HCT116 (cell line): Measurements from ENCODE around the gene SUGCT. TPM values are rescaled to one million over a fixed set of nuclear protein-coding genes. Genes with fewer than 3 reads are reported as not detected.

Source experiments
- ATAC-seq: fragments of 200-7000 bp; cut with Tn5 transposase; 2 replicates; pipeline ENCODE4 v1.9.1; 2020; ENCODE audit warnings: mild to moderate bottlenecking, moderate library complexity
- BruUV-seq: library from RNA; stranded (reverse); fragments of 400-500 nt; replicated peaks from 2 replicates; lab custom pipeline; 2021; lab: Mats Ljungman, UMichigan
- CTCF ChIA-PET: fragments of 300-600 bp; sonication (Branson Sonifier 250); formaldehyde crosslinking; loops from one replicate; lab custom pipeline; 2021; ENCODE audit warnings: antibody characterized with exemption; lab: Charles Lee
- POLR2A ChIA-PET: fragments of 300-600, 350-600 bp; sonication (Branson Sonifier 250); formaldehyde crosslinking; loops from one replicate; lab custom pipeline; 2021; ENCODE audit warnings: antibody characterized with exemption; lab: Charles Lee
- RAD21 ChIA-PET, 2 experiments: fragments of 300-600 bp; sonication (Branson Sonifier 250); formaldehyde crosslinking; loops; one replicate each; lab custom pipeline; 2023; ENCODE audit warnings: low total read pairs in 2 of 2; ENCODE audit not compliant: uncharacterized antibody in 2 of 2, unreplicated experiment in 2 of 2, low non-redundant PET in 1 of 2; lab: Charles Lee
- DNase-seq: peaks from one replicate; pipeline ENCODE4 v3.0.0-alpha.2; 2010; ENCODE audit warnings: low read depth, low spot score
- H2AFZ ChIP-seq: fragments of 200-600 bp; shearing (Covaris generic), sonication (generic); 2 replicates; pipeline ENCODE4 v1.6.1; 2017; ENCODE audit warnings: low read depth, mixed run types, mixed read lengths, antibody characterized with exemption, low read length; ENCODE audit not compliant: poor library complexity, severe bottlenecking
- H3K27ac ChIP-seq: 2 replicates; pipeline ENCODE4 v1.5.1; 2012; ENCODE audit warnings: low read depth, low read length
- H3K27me3 ChIP-seq: fragments of 200-600 bp; sonication (generic); 2 replicates; pipeline ENCODE4 v1.6.1; 2016; ENCODE audit warnings: mixed run types, low read length, mixed read lengths; ENCODE audit not compliant: insufficient read depth
- H3K36me3 ChIP-seq, 2 experiments: fragments of 200-500 bp in 1 of 2; fragments of 200-600 bp in 1 of 2; sonication (Bioruptor generic) in 1 of 2; sonication (generic) in 1 of 2; 2 replicates each; pipeline versions ENCODE4 v1.5.1 to v1.6.1; 2014 to 2016; ENCODE audit warnings: low read length in 2 of 2, inconsistent platforms in 1 of 2, mixed read lengths in 1 of 2, mixed run types in 1 of 2; ENCODE audit not compliant: insufficient read depth in 2 of 2, control insufficient read depth in 1 of 2
- H3K4me1 ChIP-seq, 2 experiments: fragments of 200-600 bp in 1 of 2; sonication (generic) in 1 of 2; 2 replicates each; pipeline versions ENCODE4 v1.5.1 to v1.6.1; 2012 to 2017; ENCODE audit warnings: low read length in 2 of 2, inconsistent platforms in 1 of 2, mild to moderate bottlenecking in 1 of 2, mixed read lengths in 1 of 2, mixed run types in 1 of 2, moderate library complexity in 1 of 2; ENCODE audit not compliant: insufficient read depth in 2 of 2, control insufficient read depth in 1 of 2
- H3K4me2 ChIP-seq: fragments of 200-600 bp; sonication (generic); 2 replicates; pipeline ENCODE4 v1.6.1; 2017; ENCODE audit warnings: mixed run types, low read length, mixed read lengths
- H3K4me3 ChIP-seq, 2 experiments: fragments of 200-600 bp in 1 of 2; sonication (generic) in 1 of 2; replicated peaks in 1 of 2; 2 replicates each; pipeline ENCODE4 v1.5.1; 2011 to 2016; ENCODE audit warnings: low read length in 2 of 2, control low read depth in 1 of 2, low read depth in 1 of 2, mild to moderate bottlenecking in 1 of 2, mixed read lengths in 1 of 2, mixed run types in 1 of 2
- H3K79me2 ChIP-seq: fragments of 200-600 bp; sonication (generic); 2 replicates; pipeline ENCODE4 v1.6.1; 2017; ENCODE audit warnings: mild to moderate bottlenecking, mixed run types, low read length, moderate library complexity, mixed read lengths; ENCODE audit not compliant: insufficient read depth
- H3K9ac ChIP-seq: fragments of 200-600 bp; sonication (generic); 2 replicates; pipeline ENCODE4 v1.6.1; 2016; ENCODE audit warnings: low read length, mixed read lengths
- H3K9me2 ChIP-seq: fragments of 200-600 bp; sonication (generic), shearing (Covaris generic); 2 replicates; pipeline ENCODE4 v1.6.1; 2017; ENCODE audit warnings: mixed run types, mild to moderate bottlenecking, moderate library complexity; ENCODE audit not compliant: insufficient read depth
- H3K9me3 ChIP-seq, 2 experiments: fragments of 200-500 bp in 1 of 2; fragments of 200-600 bp in 1 of 2; sonication (Bioruptor generic) in 1 of 2; sonication (generic) in 1 of 2; 2 replicates each; pipeline ENCODE4 v1.6.1; 2014 to 2017; ENCODE audit warnings: low read length in 2 of 2, mixed read lengths in 2 of 2, inconsistent platforms in 1 of 2, low read depth in 1 of 2, mild to moderate bottlenecking in 1 of 2, mixed run types in 1 of 2, moderate library complexity in 1 of 2; ENCODE audit not compliant: control insufficient read depth in 1 of 2, insufficient read depth in 1 of 2
- H4K20me1 ChIP-seq: fragments of 200-600 bp; sonication (generic), shearing (Covaris generic); 2 replicates; pipeline ENCODE4 v1.6.1; 2017; ENCODE audit warnings: mixed run types, mild to moderate bottlenecking, moderate library complexity; ENCODE audit not compliant: insufficient read depth
- CBX3 ChIP-seq: IDR thresholded peaks from 2 replicates; pipeline ENCODE4 v1.6.1; 2012; ENCODE audit warnings: low read depth
- CEBPB ChIP-seq: IDR thresholded peaks from 2 replicates; pipeline ENCODE4 v1.6.1; 2012; ENCODE audit warnings: low read depth
- FOSL1 ChIP-seq: IDR thresholded peaks from 2 replicates; pipeline ENCODE4 v1.6.1; 2012; ENCODE audit warnings: low read depth
- JUND ChIP-seq: IDR thresholded peaks from 2 replicates; pipeline ENCODE4 v1.6.1; 2012
- REST ChIP-seq: IDR thresholded peaks from 2 replicates; pipeline ENCODE4 v1.6.1; 2012; ENCODE audit warnings: low read depth
- SP1 ChIP-seq: IDR thresholded peaks from 2 replicates; pipeline ENCODE4 v1.6.1; 2012; ENCODE audit warnings: low read depth
- YY1 ChIP-seq: IDR thresholded peaks from 2 replicates; pipeline ENCODE4 v1.6.1; 2011; ENCODE audit warnings: low read length, low read depth, moderate library complexity, mild to moderate bottlenecking; ENCODE audit not compliant: insufficient replicate concordance; ENCODE audit errors: extremely low read depth
- ZFX ChIP-seq: fragments of 450-650 bp; IDR thresholded peaks from 2 replicates; pipeline ENCODE4 v1.6.1; 2017
- ZNF274 ChIP-seq: fragments of 200-500 bp; sonication (Bioruptor generic); IDR thresholded peaks from 2 replicates; pipeline ENCODE4 v1.6.1; 2014; ENCODE audit warnings: mild to moderate bottlenecking, low read depth, low read length, inconsistent platforms
- intact Hi-C: fragments of 100-400 bp; cut with micrococcal nuclease; formaldehyde crosslinking; loops from 2 replicates; pipeline ENCODE4 v1.10.0; 2022
- total RNA-seq: library from RNA; stranded (reverse); gene quantifications from one replicate; pipeline ENCODE4 v1.2.1, GENCODE V29; 2021; ENCODE audit not compliant: unreplicated experiment
- TF ChIP-seq, protein P1 (sequence below): IDR thresholded peaks from 2 replicates; pipeline ENCODE4 v1.6.1; 2011; ENCODE audit warnings: mild to moderate bottlenecking, low read length, moderate library complexity; ENCODE audit not compliant: insufficient replicate concordance; ENCODE audit errors: extremely low read depth

Gene SUGCT
- total RNA-seq, 1 experiment from 2014 or later = 4.4 TPM

DNA sequence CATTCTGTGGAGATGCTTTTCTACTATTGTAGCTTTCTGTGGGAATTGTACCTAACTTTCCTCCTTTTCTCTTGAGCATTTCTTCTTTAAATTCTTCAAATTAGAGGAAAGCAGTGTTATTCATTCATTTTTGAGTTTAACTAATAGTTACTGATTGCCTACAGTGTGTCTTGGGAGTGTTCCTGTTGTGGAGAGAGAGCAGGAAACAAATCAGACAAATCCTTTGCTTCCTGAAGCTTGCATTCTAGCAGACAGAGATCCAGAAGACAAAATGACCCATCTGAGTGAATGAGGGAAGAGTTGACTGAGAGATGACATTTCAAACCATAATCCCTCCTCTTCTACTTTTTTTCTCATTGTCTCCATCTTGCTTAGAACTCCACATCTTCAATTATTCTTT lies 170.4 kb downstream of the SUGCT start:
- H3K79me2 ChIP-seq = no peaks in the 10 kb centered on the region
- no peaks in the 10 kb centered on the region for H3K36me3 ChIP-seq
- H4K20me1 ChIP-seq = no peaks in the 10 kb centered on the region
- DNase-seq (no peak), ATAC-seq (no peak)
- H3K9ac ChIP-seq = no peak overlapping the region
- no TSS peak for BruUV-seq
- no peak for TF ChIP-seq CBX3
- TF ChIP-seq JUND = no peak
- TF ChIP-seq, protein P1, sequence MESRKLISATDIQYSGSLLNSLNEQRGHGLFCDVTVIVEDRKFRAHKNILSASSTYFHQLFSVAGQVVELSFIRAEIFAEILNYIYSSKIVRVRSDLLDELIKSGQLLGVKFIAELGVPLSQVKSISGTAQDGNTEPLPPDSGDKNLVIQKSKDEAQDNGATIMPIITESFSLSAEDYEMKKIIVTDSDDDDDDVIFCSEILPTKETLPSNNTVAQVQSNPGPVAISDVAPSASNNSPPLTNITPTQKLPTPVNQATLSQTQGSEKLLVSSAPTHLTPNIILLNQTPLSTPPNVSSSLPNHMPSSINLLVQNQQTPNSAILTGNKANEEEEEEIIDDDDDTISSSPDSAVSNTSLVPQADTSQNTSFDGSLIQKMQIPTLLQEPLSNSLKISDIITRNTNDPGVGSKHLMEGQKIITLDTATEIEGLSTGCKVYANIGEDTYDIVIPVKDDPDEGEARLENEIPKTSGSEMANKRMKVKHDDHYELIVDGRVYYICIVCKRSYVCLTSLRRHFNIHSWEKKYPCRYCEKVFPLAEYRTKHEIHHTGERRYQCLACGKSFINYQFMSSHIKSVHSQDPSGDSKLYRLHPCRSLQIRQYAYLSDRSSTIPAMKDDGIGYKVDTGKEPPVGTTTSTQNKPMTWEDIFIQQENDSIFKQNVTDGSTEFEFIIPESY = no peak
- no peak for TF ChIP-seq SP1
- TF ChIP-seq ZNF274 = no peak
- TF ChIP-seq YY1 = no peak
- TF ChIP-seq ZFX = no peak
- TF ChIP-seq FOSL1 = no peak
- TF ChIP-seq CEBPB = no peak
- TF ChIP-seq REST = no peak
- CTCF ChIA-PET = no interaction called here
- POLR2A ChIA-PET = no interaction called here
- no peak overlapping the region for H2AFZ ChIP-seq
- H3K9me3 ChIP-seq = no peaks in the 10 kb centered on the region
- H3K27me3 ChIP-seq = no peaks in the 10 kb centered on the region
- no peak overlapping the region for H3K4me3 ChIP-seq
- H3K4me2 ChIP-seq = no peak overlapping the region
- RAD21 ChIA-PET = no interaction called here
- H3K9me2 ChIP-seq = no peaks in the 10 kb centered on the region
- intact Hi-C loops = no loop called here
- H3K4me1 ChIP-seq = no peaks in the 10 kb centered on the region
- no peak overlapping the region for H3K27ac ChIP-seq
